K562 (cell line): ENCODE results near the gene MEIS1. TPM values are rescaled to one million over a fixed set of nuclear protein-coding genes. Genes with fewer than 3 reads are reported as not detected.

Experiments
- AFF1 ChIP-seq, 2 experiments: fragments of 450-650 bp; IDR thresholded peaks; 2 replicates each; pipeline ENCODE4 v1.6.1; 2018; ENCODE audit warnings: mild to moderate bottlenecking in 2 of 2, low read depth in 1 of 2; ENCODE audit not compliant: partially characterized antibody in 2 of 2
- ATF1 ChIP-seq, 2 experiments: fragments of 450-650 bp in 1 of 2; IDR thresholded peaks; 2 replicates each; pipeline ENCODE4 v1.6.1; 2016; ENCODE audit warnings: missing compliant biosample characterization in 1 of 2, missing genetic modification characterization in 1 of 2
- BRD9 ChIP-seq: fragments of 450-650 bp; IDR thresholded peaks from 2 replicates; pipeline ENCODE4 v1.6.1; 2018; ENCODE audit warnings: low read depth; ENCODE audit not compliant: partially characterized antibody
- C11orf30 ChIP-seq: fragments of 450-650 bp; IDR thresholded peaks from 2 replicates; pipeline ENCODE4 v1.6.1; 2016; ENCODE audit warnings: low read depth, mild to moderate bottlenecking
- CCNT2 ChIP-seq: IDR thresholded peaks from 2 replicates; pipeline ENCODE4 v1.6.1; 2011; ENCODE audit warnings: borderline replicate concordance, low read depth, mild to moderate bottlenecking, moderate library complexity, mixed read lengths, low read length; ENCODE audit not compliant: insufficient read length; ENCODE audit errors: extremely low read depth
- EHMT2 ChIP-seq: fragments of 450-650 bp; IDR thresholded peaks from 2 replicates; pipeline ENCODE4 v1.6.1; 2018; ENCODE audit warnings: antibody characterized with exemption
- ELF1 ChIP-seq: fragments of 200-800 bp; sonication (Bioruptor generic); IDR thresholded peaks from 2 replicates; pipeline ENCODE4 v1.6.1; 2016; ENCODE audit warnings: missing genetic modification characterization, missing compliant biosample characterization
- EZH2 ChIP-seq: IDR thresholded peaks from 2 replicates; pipeline ENCODE4 v1.6.1; 2012; ENCODE audit warnings: low read depth, mild to moderate bottlenecking, inconsistent platforms, low read length, borderline replicate concordance
- HDAC1 ChIP-seq, 2 experiments: fragments of 450-650 bp; IDR thresholded peaks; 2 replicates each; pipeline ENCODE4 v1.6.1; 2016 to 2017; ENCODE audit warnings: inconsistent platforms in 1 of 2, mild to moderate bottlenecking in 1 of 2, moderate library complexity in 1 of 2
- HDAC6 ChIP-seq: IDR thresholded peaks from 2 replicates; pipeline ENCODE4 v1.6.1; 2012; ENCODE audit warnings: low read depth, mild to moderate bottlenecking, control low read depth, inconsistent platforms, low read length, moderate library complexity
- HMBOX1 ChIP-seq: sonication (generic); IDR thresholded peaks from 2 replicates; pipeline ENCODE4 v1.6.1; 2016
- HNRNPUL1 ChIP-seq: fragments of 200-400 bp; formaldehyde crosslinking; IDR thresholded peaks from 2 replicates; pipeline ENCODE4 v1.6.1; 2017; ENCODE audit warnings: low read length
- MAFG ChIP-seq: fragments of 450-650 bp; conservative IDR thresholded peaks from 2 replicates; pipeline ENCODE4 v1.6.1; 2016; ENCODE audit warnings: missing genetic modification characterization, missing compliant biosample characterization
- MCM3 ChIP-seq: fragments of 450-650 bp; IDR thresholded peaks from 2 replicates; pipeline ENCODE4 v1.6.1; 2016
- MCM7 ChIP-seq, 2 experiments: fragments of 450-650 bp; IDR thresholded peaks; 2 replicates each; pipeline ENCODE4 v1.6.1; 2016 to 2018
- PHB ChIP-seq: fragments of 250-450 bp; sonication (Bioruptor Pico); IDR thresholded peaks from 2 replicates; pipeline ENCODE4 v1.5.0; 2021
- RBM34 ChIP-seq: fragments of 200-400 bp; formaldehyde crosslinking; IDR thresholded peaks from 2 replicates; pipeline ENCODE4 v1.6.1; 2018; ENCODE audit warnings: low read length, borderline replicate concordance; ENCODE audit not compliant: insufficient read depth
- SIN3B ChIP-seq: fragments of 450-650 bp; IDR thresholded peaks from 2 replicates; pipeline ENCODE4 v1.6.1; 2017; ENCODE audit warnings: low read depth, mild to moderate bottlenecking, moderate library complexity
- SMARCA4 ChIP-seq: fragments of 450-650 bp; IDR thresholded peaks from 2 replicates; pipeline ENCODE4 v1.6.1; 2016
- TEAD1 ChIP-seq, 2 experiments: fragments of 450-650 bp in 1 of 2; sonication (generic) in 1 of 2; formaldehyde crosslinking; IDR thresholded peaks; 2 replicates each; pipeline versions ENCODE4 v1.4.0 to v1.8.0; 2020 to 2022; ENCODE audit warnings: mild to moderate bottlenecking in 2 of 2, missing genetic modification reagents in 1 of 2
- TEAD2 ChIP-seq: fragments of 450-650 bp; IDR thresholded peaks from 2 replicates; pipeline ENCODE4 v1.6.1; 2016; ENCODE audit warnings: missing genetic modification characterization, control low read depth, missing compliant biosample characterization
- ZBTB1 ChIP-seq: sonication (generic); formaldehyde crosslinking; IDR thresholded peaks from 2 replicates; pipeline ENCODE4 v1.8.1; 2023; ENCODE audit warnings: missing genetic modification reagents, low read depth, mild to moderate bottlenecking, borderline replicate concordance
- ZFP1 ChIP-seq: fragments of 450-650 bp; formaldehyde crosslinking; IDR thresholded peaks from 2 replicates; pipeline ENCODE4 v1.4.0; 2020; ENCODE audit warnings: mild to moderate bottlenecking, mixed read lengths
- ZNF311 ChIP-seq: fragments of 250-450 bp; sonication (Bioruptor Pico); IDR thresholded peaks from 2 replicates; pipeline ENCODE4 v1.4.0; 2020; ENCODE audit warnings: mild to moderate bottlenecking, moderate library complexity
- polyA plus RNA-seq, 8 experiments: library from polyadenylated mRNA; depleted of rRNA in 4 of 8; stranded (reverse) in 5 of 8; unstranded in 3 of 8; fragments of >200 nt; fragmentation: Nextera tagmentation in 2 of 8; fragmentation: Illumina TruSeq in 1 of 8; extraction: Ambion mirVana in 2 of 8; extraction: Trizol in 1 of 8; gene quantifications; 2 replicates each; pipeline versions ENCODE4 v1.2.1 to v1.2.3, GENCODE V29; 2011 to 2014; ENCODE audit warnings: inconsistent platforms in 1 of 8, missing spikeins in 1 of 8
- total RNA-seq, 7 experiments: library from RNA; depleted of rRNA in 6 of 7; stranded (reverse); fragments of >200 nt in 6 of 7; fragmentation: Illumina TruSeq in 2 of 7; extraction: Trizol in 2 of 7; gene quantifications; 2 replicates each; pipeline versions ENCODE4 v1.2.1 to v1.2.3, GENCODE V29; 2011 to 2021; ENCODE audit warnings: low replicate concordance in 1 of 7
- TF ChIP-seq, protein P1 (sequence below): fragments of 200-800 bp; sonication (Bioruptor generic); IDR thresholded peaks from 2 replicates; pipeline ENCODE4 v1.6.1; 2017; ENCODE audit warnings: missing genetic modification characterization, missing compliant biosample characterization

Gene MEIS1
- total and polyA plus RNA-seq, 9 of the 15 experiments (the other 6 are each of a cell fraction or from before 2014, with no cell fraction given) = 2.3 to 9.0 (median 5.9) TPM

DNA sequence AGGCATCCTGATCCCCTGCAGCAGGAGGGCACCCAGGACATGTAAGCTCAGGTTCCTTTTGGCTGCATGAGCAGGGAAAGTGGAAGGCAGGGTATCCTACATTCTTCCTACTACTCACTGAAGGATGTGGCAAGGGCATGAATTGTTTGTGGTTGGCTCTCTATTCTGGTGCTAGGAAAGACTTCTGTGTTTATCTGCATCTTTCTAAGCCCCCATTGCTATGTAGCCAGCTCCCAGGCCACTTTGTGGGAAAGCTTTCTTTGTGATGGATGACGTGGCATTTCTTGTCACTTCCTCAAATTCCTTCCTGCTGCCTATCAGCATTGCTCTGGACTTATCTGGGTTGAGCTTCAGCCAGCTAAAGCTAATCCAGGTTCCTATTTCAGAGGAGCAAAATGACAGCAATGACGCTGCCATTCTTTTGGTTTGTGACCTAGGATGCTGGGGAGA lies 46.2 kb downstream of the MEIS1 start (continued):
- no peak for TF ChIP-seq AFF1 (IDR thresholded peaks at IDR 0.05; ENCODE audit: low read depth in 1 of 2, partially characterized antibody in 2 of 2)
- TF ChIP-seq EHMT2 = peak; percentile 70
- no peak for TF ChIP-seq EZH2
- peak; percentile 82 to 93; a peak in 2 of 4 replicates for TF ChIP-seq TEAD1 (CRISPR knock-in tag; IDR thresholded peaks at IDR 0.05)
- no peak for TF ChIP-seq ZBTB1 (CRISPR knock-in tag)
- peak; percentile 77 for TF ChIP-seq ELF1 (tag)
- TF ChIP-seq TEAD2 (tag) = peak; percentile 71; the same call in 1 of the 2 replicates
- peak; percentile 99 for TF ChIP-seq MAFG (tag)
- TF ChIP-seq HDAC1 (IDR thresholded peaks at IDR 0.05) = peak in 1 of 2 experiments; percentile 85; a peak in 2 of 4 replicates
- peak; percentile 54 for TF ChIP-seq HMBOX1
- peak; percentile 96 for TF ChIP-seq SMARCA4
- TF ChIP-seq CCNT2 = peak; percentile 80
- no peak for TF ChIP-seq MCM7 (IDR thresholded peaks at IDR 0.05)
- TF ChIP-seq ZNF311 (CRISPR knock-in tag) = peak; percentile 30; the same call in 1 of the 2 replicates
- TF ChIP-seq HDAC6 = no peak
- no peak for TF ChIP-seq RBM34
- TF ChIP-seq, protein P1, sequence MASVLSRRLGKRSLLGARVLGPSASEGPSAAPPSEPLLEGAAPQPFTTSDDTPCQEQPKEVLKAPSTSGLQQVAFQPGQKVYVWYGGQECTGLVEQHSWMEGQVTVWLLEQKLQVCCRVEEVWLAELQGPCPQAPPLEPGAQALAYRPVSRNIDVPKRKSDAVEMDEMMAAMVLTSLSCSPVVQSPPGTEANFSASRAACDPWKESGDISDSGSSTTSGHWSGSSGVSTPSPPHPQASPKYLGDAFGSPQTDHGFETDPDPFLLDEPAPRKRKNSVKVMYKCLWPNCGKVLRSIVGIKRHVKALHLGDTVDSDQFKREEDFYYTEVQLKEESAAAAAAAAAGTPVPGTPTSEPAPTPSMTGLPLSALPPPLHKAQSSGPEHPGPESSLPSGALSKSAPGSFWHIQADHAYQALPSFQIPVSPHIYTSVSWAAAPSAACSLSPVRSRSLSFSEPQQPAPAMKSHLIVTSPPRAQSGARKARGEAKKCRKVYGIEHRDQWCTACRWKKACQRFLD (CRISPR knock-in tag) = peak; percentile 52; the same call in 1 of the 2 replicates
- TF ChIP-seq ZFP1 = no peak
- TF ChIP-seq C11orf30 = peak; percentile 97
- no peak for TF ChIP-seq MCM3
- no peak for TF ChIP-seq ATF1 (CRISPR knock-in tag; IDR thresholded peaks at IDR 0.05)
- peak; percentile 95 for TF ChIP-seq ATF1 (tag; IDR thresholded peaks at IDR 0.05)
- TF ChIP-seq HNRNPUL1 = no peak
- no peak for TF ChIP-seq BRD9
- no peak for TF ChIP-seq SIN3B
- no peak for TF ChIP-seq PHB (CRISPR knock-in tag)
